ENCODE measurements around the gene CLCN4.

DNA sequence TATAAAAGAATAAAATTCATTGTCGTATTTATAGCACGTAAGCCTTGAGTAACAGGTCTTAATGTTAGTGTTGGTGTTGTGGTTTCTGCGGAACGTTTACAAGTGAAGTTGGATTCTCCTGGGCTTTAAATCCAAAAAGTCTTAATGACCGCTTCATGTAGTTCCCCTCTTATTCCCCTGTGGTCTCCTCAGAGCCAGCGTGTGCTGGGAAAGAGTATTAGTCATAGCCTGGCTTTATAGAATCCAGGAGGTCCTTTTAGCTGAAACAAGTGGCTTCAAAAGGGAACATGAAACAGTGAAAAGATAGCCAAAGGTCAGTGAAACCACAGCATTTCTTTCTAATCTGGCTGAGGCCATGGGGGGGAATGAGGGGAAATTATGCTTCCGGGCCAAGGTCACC, 79.1 kb downstream of the CLCN4 start:
- TF ChIP-seq POLR2AphosphoS5 (IDR thresholded peaks at IDR 0.05), result no peak
- TF ChIP-seq, protein P1, sequence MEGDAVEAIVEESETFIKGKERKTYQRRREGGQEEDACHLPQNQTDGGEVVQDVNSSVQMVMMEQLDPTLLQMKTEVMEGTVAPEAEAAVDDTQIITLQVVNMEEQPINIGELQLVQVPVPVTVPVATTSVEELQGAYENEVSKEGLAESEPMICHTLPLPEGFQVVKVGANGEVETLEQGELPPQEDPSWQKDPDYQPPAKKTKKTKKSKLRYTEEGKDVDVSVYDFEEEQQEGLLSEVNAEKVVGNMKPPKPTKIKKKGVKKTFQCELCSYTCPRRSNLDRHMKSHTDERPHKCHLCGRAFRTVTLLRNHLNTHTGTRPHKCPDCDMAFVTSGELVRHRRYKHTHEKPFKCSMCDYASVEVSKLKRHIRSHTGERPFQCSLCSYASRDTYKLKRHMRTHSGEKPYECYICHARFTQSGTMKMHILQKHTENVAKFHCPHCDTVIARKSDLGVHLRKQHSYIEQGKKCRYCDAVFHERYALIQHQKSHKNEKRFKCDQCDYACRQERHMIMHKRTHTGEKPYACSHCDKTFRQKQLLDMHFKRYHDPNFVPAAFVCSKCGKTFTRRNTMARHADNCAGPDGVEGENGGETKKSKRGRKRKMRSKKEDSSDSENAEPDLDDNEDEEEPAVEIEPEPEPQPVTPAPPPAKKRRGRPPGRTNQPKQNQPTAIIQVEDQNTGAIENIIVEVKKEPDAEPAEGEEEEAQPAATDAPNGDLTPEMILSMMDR (IDR thresholded peaks at IDR 0.05), result no peak
- TF ChIP-seq POLR2A (IDR thresholded peaks at IDR 0.05), result no peak
